HEK293T (cell line): ENCODE measurements around the gene KCNE2.
"Not testable (repeated sequence)": the region's sequence is repeated elsewhere in the genome, so short reads cannot be mapped to it uniquely, and the experiment has no call there.

Source experiments
- CTCF ChIA-PET: fragments of 350-600 bp; formaldehyde crosslinking; extraction: SDS; loops from one replicate; lab custom pipeline; 2021; ENCODE audit warnings: antibody characterized with exemption, inconsistent platforms; lab: Yijun Ruan, JAX
- POLR2A ChIA-PET: fragments of 350-600 bp; formaldehyde crosslinking; extraction: SDS; loops from one replicate; lab custom pipeline; 2020; ENCODE audit warnings: antibody characterized with exemption, inconsistent platforms; lab: Yijun Ruan, JAX
- DNase-seq: peaks from one replicate; pipeline ENCODE4 v3.0.0; 2012; ENCODE audit warnings: mixed read lengths; ENCODE audit errors: extremely low spot score
- ARNT ChIP-seq: fragments of 450-650 bp; IDR thresholded peaks from 2 replicates; pipeline ENCODE4 v1.6.1; 2017; ENCODE audit warnings: mild to moderate bottlenecking
- BHLHE40 ChIP-seq: fragments of 450-650 bp; IDR thresholded peaks from 2 replicates; pipeline ENCODE4 v1.6.1; 2016; ENCODE audit warnings: mild to moderate bottlenecking, moderate library complexity, borderline replicate concordance
- CTBP1 ChIP-seq: fragments of 450-650 bp; IDR thresholded peaks from 2 replicates; pipeline ENCODE4 v1.6.1; 2016; ENCODE audit warnings: borderline replicate concordance
- ELF4 ChIP-seq: fragments of 450-650 bp; IDR thresholded peaks from 2 replicates; pipeline ENCODE4 v1.6.1; 2017; ENCODE audit warnings: antibody characterized with exemption
- FOXA1 ChIP-seq: fragments of 450-650 bp; IDR thresholded peaks from 2 replicates; pipeline ENCODE4 v1.6.1; 2016; ENCODE audit warnings: mild to moderate bottlenecking
- FOXK2 ChIP-seq: fragments of 450-650 bp; IDR thresholded peaks from 2 replicates; pipeline ENCODE4 v1.6.1; 2016; ENCODE audit warnings: mild to moderate bottlenecking
- FOXM1 ChIP-seq: fragments of 450-650 bp; IDR thresholded peaks from 2 replicates; pipeline ENCODE4 v1.6.1; 2017; ENCODE audit warnings: mild to moderate bottlenecking, borderline replicate concordance
- HDGF ChIP-seq: fragments of 450-650 bp; IDR thresholded peaks from 2 replicates; pipeline ENCODE4 v1.6.1; 2017; ENCODE audit warnings: antibody characterized with exemption, borderline replicate concordance
- L3MBTL2 ChIP-seq: fragments of 450-650 bp; conservative IDR thresholded peaks from 2 replicates; pipeline ENCODE4 v1.6.1; 2016; ENCODE audit warnings: mild to moderate bottlenecking
- LEF1 ChIP-seq: fragments of 450-650 bp; IDR thresholded peaks from 2 replicates; pipeline ENCODE4 v1.6.1; 2017; ENCODE audit warnings: mild to moderate bottlenecking, borderline replicate concordance
- NFRKB ChIP-seq: fragments of 450-650 bp; IDR thresholded peaks from 2 replicates; pipeline ENCODE4 v1.6.1; 2016; ENCODE audit warnings: mild to moderate bottlenecking, moderate library complexity
- PKNOX1 ChIP-seq: fragments of 450-650 bp; IDR thresholded peaks from 2 replicates; pipeline ENCODE4 v1.6.1; 2016
- SP1 ChIP-seq: fragments of 450-650 bp; IDR thresholded peaks from 2 replicates; pipeline ENCODE4 v1.6.1; 2017
- SUZ12 ChIP-seq: fragments of 450-650 bp; IDR thresholded peaks from 2 replicates; pipeline ENCODE4 v1.6.1; 2016; ENCODE audit warnings: mild to moderate bottlenecking
- TARDBP ChIP-seq: fragments of 450-650 bp; IDR thresholded peaks from 2 replicates; pipeline ENCODE4 v1.6.1; 2016
- ZNF384 ChIP-seq: fragments of 450-650 bp; IDR thresholded peaks from 2 replicates; pipeline ENCODE4 v1.6.1; 2016

KCNE2 gene

GRCh38 chr21:34372321-34372720, 8.5 kb downstream of the KCNE2 start:
- DNase-seq = no peak
- ChIA-PET CTCF (interaction anchor here (0.6 kb wide), 1 partner anchor 8 kb away, joined by 4 read pairs; the partner anchor contains the start of gene KCNE2), POLR2A (no interaction called here)
- TF ChIP-seq ELF4 (no peak), BHLHE40 (no peak), FOXA1 (no peak), FOXM1 (no peak), FOXK2 (no peak), SUZ12 (no peak), SP1 (no peak), TARDBP (no peak), CTBP1 (no peak), LEF1 (no peak), ARNT (no peak), ZNF384 (no peak), HDGF (no peak), L3MBTL2 (no peak), NFRKB (no peak), PKNOX1 (no peak)

- CTCF ChIA-PET, DNase-seq, POLR2A ChIA-PET: not testable (repeated sequence)
Observed at GRCh38 chr21:34374462-34374861, 10.7 kb downstream of the KCNE2 start.

- CTCF ChIA-PET, DNase-seq, POLR2A ChIA-PET: not testable (repeated sequence)
Observed at GRCh38 chr21:34374940-34375618, 11.3 kb downstream of the KCNE2 start, which contains the start of gene SMIM11. Gene SMIM11 (plus strand): TSS chr21:34375507. CDS start chr21:34379505, 3,998 bp downstream.

GRCh38 chr21:34375619-34375972, 11.8 kb downstream of the KCNE2 start:
- DNase-seq, CTCF ChIA-PET, POLR2A ChIA-PET: not testable (repeated sequence)

- POLR2A ChIA-PET, DNase-seq, CTCF ChIA-PET: not testable (repeated sequence)
Observed at GRCh38 chr21:34383138-34383537, 19.3 kb downstream of the KCNE2 start.

- POLR2A ChIA-PET, DNase-seq, CTCF ChIA-PET: not testable (repeated sequence)
Observed at GRCh38 chr21:34383724-34384415, 20.1 kb downstream of the KCNE2 start.

GRCh38 chr21:34400522-34400921, 36.7 kb downstream of the KCNE2 start:
- CTCF ChIA-PET, POLR2A ChIA-PET, DNase-seq: not testable (repeated sequence)

- CTCF ChIA-PET, POLR2A ChIA-PET, DNase-seq: not testable (repeated sequence)
Observed at GRCh38 chr21:34404742-34405141, 40.9 kb downstream of the KCNE2 start.

GRCh38 chr21:34405686-34406085, 41.9 kb downstream of the KCNE2 start:
- CTCF ChIA-PET, POLR2A ChIA-PET: not testable (repeated sequence)

GRCh38 chr21:34406102-34406501, 42.3 kb downstream of the KCNE2 start:
- POLR2A ChIA-PET, CTCF ChIA-PET, DNase-seq: not testable (repeated sequence)

More at GRCh38 chr21:34405686-34406085, 41.9 kb downstream of the KCNE2 start:
- not testable (repeated sequence) for DNase-seq

GRCh38 chr21:34406676-34407075, 42.9 kb downstream of the KCNE2 start:
- DNase-seq, CTCF ChIA-PET, POLR2A ChIA-PET: not testable (repeated sequence)

- POLR2A ChIA-PET, DNase-seq, CTCF ChIA-PET: not testable (repeated sequence)
Observed at GRCh38 chr21:34407294-34407693, 43.5 kb downstream of the KCNE2 start.

GRCh38 chr21:34417448-34418077, 53.8 kb downstream of the KCNE2 start:
- CTCF ChIA-PET, DNase-seq, POLR2A ChIA-PET: not testable (repeated sequence)
